Measurements from ENCODE around the gene CD79A. TPM values are rescaled to one million over a fixed set of nuclear protein-coding genes. Genes with fewer than 3 reads are reported as not detected.

The CD79A gene
- total and polyA plus RNA-seq, 2 donors (not counting 3 experiments of a cell fraction or from before 2014, with no cell fraction given), result 0.32 TPM; not detected in 1

DNA sequence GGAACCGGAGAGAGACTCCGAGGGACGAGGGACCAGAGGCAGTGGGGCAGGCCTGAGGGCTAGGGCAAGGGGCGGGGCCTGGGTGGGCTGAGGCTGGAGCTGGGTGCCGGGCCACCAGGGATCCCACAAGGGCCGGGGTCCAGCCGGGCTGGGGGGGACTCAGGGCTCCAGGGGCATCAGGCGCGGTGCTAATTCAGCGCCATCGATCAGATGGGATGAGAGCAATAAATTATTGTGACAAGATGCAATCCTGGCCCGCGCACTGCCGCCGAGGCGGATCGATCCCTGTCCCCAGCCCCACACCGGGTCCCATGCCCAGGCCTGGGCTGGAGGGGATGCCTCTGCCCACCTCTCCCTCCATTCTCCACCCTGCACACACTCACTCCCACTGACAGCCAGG, 45.5 kb downstream of the CD79A start:
- H3K9me1 ChIP-seq (replicated peaks; ENCODE audit: control insufficient read depth, extremely low read depth, insufficient read depth, low read length), result no peaks in the 10 kb centered on the region
- H4K20me1 ChIP-seq (replicated peaks; ENCODE audit: control insufficient read depth, extremely low read depth, insufficient read depth, low read length), result no peaks in the 10 kb centered on the region
- no peak for TF ChIP-seq JUN (IDR thresholded peaks at IDR 0.05; ENCODE audit: borderline replicate concordance, insufficient read depth, insufficient read length, low read depth)
- TF ChIP-seq EZH2 (IDR thresholded peaks at IDR 0.05; ENCODE audit: borderline replicate concordance, low read depth, low read length, severe bottlenecking), result peak; percentile 54
- no peaks in the 10 kb centered on the region for H3K36me3 ChIP-seq (ENCODE audit: control insufficient read depth in 2 of 2, extremely low read depth in 1 of 2, insufficient read depth in 2 of 2, low read length in 2 of 2)
- dilution Hi-C loops (cut with MboI; ENCODE audit: extremely low pct_ligation_motif_present, low sequenced_read_pairs) (no loop called here), intact Hi-C loops (cut with micrococcal nuclease) (no loop called here)
- FAIRE-seq, result no peak
- no peaks in the 10 kb centered on the region for H3K79me2 ChIP-seq (ENCODE audit: control insufficient read depth, insufficient read depth, low read length)
- no peak for DNase-seq (ENCODE audit: low read depth, low spot score)
- ChIA-PET POLR2A (no interaction called here), CTCF (no interaction called here)
- no peak overlapping the region for H2AFZ ChIP-seq (ENCODE audit: low read depth, low read length)
- no TSS peak for BruUV-seq (replicated peaks)
- H3K4me1 ChIP-seq (ENCODE audit: control insufficient read depth, extremely low read depth, insufficient read depth, low read length), result no peaks in the 10 kb centered on the region
- H3K27ac ChIP-seq (ENCODE audit: insufficient read depth, low read depth, low read length), result no peak overlapping the region
- no peaks in the 10 kb centered on the region for H3K9me3 ChIP-seq (replicated peaks; ENCODE audit: control insufficient read depth, insufficient read depth, low read length)
- H3K4me3 ChIP-seq (replicated peaks in 1 of 3; ENCODE audit: insufficient read depth in 1 of 3, low read depth in 1 of 3, low read length in 3 of 3), result no peak overlapping the region
- no peak overlapping the region for H3K4me2 ChIP-seq (ENCODE audit: insufficient read depth, low read length)
- peaks cover 49 to 53% of the 10 kb centered on the region in 2 experiments for H3K27me3 ChIP-seq (ENCODE audit: control insufficient read depth in 2 of 2, insufficient read depth in 2 of 2, low read length in 2 of 2)
- H3K9ac ChIP-seq (replicated peaks; ENCODE audit: extremely low read depth, insufficient read depth, low read length), result no peak overlapping the region

DNA sequence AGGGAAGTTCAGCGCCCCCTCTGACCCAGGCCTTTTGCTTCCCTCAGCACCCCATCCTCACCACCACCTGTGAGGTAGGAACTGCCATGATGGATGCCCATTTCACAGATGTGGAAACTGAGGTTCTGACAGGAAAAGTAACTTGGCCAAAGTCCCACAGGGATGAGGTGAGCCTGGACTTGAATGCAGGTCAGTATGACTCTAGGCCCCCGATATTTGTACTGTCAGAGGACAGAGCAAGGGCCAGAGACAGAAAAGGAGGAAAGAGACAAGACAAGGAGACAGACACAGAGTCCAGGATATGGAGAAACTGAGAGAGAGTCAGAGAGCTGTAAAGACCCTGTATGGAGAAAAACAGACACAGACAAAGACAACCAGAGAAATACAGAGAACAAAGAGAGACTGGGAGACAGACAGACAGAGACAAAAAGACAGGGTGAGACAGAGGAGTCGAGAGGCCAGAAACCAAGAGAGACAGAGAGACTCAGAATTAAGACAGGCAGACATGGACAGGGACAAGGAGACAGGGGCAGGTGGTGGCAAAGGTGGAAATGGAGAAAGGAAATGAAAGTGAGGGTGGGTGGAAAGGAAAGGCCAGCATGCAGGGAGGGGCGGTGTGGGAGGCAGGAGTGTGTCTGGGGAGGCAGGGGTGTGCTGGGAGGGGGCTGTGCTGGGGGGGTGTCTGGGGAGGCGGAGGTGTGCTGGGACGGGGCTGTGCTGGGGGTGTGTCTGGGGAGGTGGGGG, 46.1 kb downstream of the CD79A start:
- no peak for FAIRE-seq
- no TSS peak for BruUV-seq (replicated peaks)
- H3K36me3 ChIP-seq (ENCODE audit: control insufficient read depth in 2 of 2, extremely low read depth in 1 of 2, insufficient read depth in 2 of 2, low read length in 2 of 2), result no peaks in the 10 kb centered on the region

More for the DNA sequence above, 46.1 kb downstream of the CD79A start:
- dilution Hi-C loops (cut with MboI; ENCODE audit: extremely low pct_ligation_motif_present, low sequenced_read_pairs) (no loop called here), intact Hi-C loops (cut with micrococcal nuclease) (no loop called here)
- Histone ChIP-seq H3K27me3 (ENCODE audit: control insufficient read depth in 2 of 2, insufficient read depth in 2 of 2, low read length in 2 of 2) (peaks cover 50 to 53% of the 10 kb centered on the region in 2 experiments), H3K4me2 (ENCODE audit: insufficient read depth, low read length) (no peak overlapping the region), H3K27ac (ENCODE audit: insufficient read depth, low read depth, low read length) (no peak overlapping the region), H3K9me1 (replicated peaks; ENCODE audit: control insufficient read depth, extremely low read depth, insufficient read depth, low read length) (no peaks in the 10 kb centered on the region), H3K4me3 (replicated peaks in 1 of 3; ENCODE audit: insufficient read depth in 1 of 3, low read depth in 1 of 3, low read length in 3 of 3) (no peak overlapping the region), H3K9me3 (replicated peaks; ENCODE audit: control insufficient read depth, insufficient read depth, low read length) (no peaks in the 10 kb centered on the region), H3K9ac (replicated peaks; ENCODE audit: extremely low read depth, insufficient read depth, low read length) (no peak overlapping the region), H4K20me1 (replicated peaks; ENCODE audit: control insufficient read depth, extremely low read depth, insufficient read depth, low read length) (no peaks in the 10 kb centered on the region), H3K79me2 (ENCODE audit: control insufficient read depth, insufficient read depth, low read length) (no peaks in the 10 kb centered on the region), H3K4me1 (ENCODE audit: control insufficient read depth, extremely low read depth, insufficient read depth, low read length) (no peaks in the 10 kb centered on the region), H2AFZ (ENCODE audit: low read depth, low read length) (no peak overlapping the region)
- POLR2A ChIA-PET, result no interaction called here
- TF ChIP-seq, protein P1, sequence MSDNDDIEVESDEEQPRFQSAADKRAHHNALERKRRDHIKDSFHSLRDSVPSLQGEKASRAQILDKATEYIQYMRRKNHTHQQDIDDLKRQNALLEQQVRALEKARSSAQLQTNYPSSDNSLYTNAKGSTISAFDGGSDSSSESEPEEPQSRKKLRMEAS (IDR thresholded peaks at IDR 0.05; ENCODE audit: insufficient read depth, insufficient read length), result no peak
- TF ChIP-seq EZH2 (IDR thresholded peaks at IDR 0.05; ENCODE audit: borderline replicate concordance, low read depth, low read length, severe bottlenecking), result no peak
- TF ChIP-seq POLR2A (IDR thresholded peaks at IDR 0.05; ENCODE audit: low read depth, low read length), result no peak
- no peak for TF ChIP-seq MYC (IDR thresholded peaks at IDR 0.05; ENCODE audit: low read depth, low read length)
- no peak for TF ChIP-seq POLR2AphosphoS5 (IDR thresholded peaks at IDR 0.05; ENCODE audit: insufficient read depth, low read depth, low read length)
- no peak for TF ChIP-seq GATA2 (IDR thresholded peaks at IDR 0.05; ENCODE audit: insufficient read depth, insufficient read length, low read depth, low read length)
- no peak for TF ChIP-seq JUN (IDR thresholded peaks at IDR 0.05; ENCODE audit: borderline replicate concordance, insufficient read depth, insufficient read length, low read depth)
- DNase-seq (ENCODE audit: low read depth, low spot score), result no peak
- CTCF ChIA-PET, result no interaction called here
